VCaP (cell line): ENCODE results near the gene LRRC4.

Source experiments
- H3K27ac ChIP-seq: fragments of 450-650 bp; 2 replicates; pipeline ENCODE4 v1.5.1; 2017
- TF ChIP-seq, protein P1 (sequence below): fragments of 450-650 bp; conservative IDR thresholded peaks from 2 replicates; pipeline ENCODE4 v1.5.1; 2017; ENCODE audit warnings: mild to moderate bottlenecking, moderate library complexity

LRRC4 gene

DNA sequence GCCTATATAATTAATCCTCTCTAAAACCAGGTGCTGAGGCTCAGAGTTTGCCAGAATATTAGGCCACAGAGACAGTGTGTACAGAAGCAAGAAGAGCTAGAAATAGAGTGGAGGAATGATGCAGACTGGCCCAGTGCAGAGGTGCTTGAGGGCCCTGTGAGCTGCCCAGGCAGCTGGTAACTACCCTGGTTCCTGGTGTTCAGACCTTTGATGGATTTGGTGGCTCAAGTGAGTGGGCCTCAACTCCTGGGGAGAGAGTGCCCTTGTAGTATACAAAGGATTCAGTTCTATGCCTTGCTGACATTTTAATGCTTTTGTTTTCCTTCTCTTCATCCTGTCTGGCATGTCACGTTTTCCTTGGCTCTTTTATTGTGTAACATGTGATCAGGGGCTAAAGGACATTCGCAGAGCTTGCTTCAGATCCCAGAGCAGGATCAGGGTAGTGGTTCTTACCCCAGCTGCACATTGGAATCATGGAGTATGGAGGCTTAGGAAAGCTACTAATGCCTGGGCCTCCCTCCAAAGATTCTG lies 20.0 kb downstream of the LRRC4 start:
- TF ChIP-seq, protein P1, sequence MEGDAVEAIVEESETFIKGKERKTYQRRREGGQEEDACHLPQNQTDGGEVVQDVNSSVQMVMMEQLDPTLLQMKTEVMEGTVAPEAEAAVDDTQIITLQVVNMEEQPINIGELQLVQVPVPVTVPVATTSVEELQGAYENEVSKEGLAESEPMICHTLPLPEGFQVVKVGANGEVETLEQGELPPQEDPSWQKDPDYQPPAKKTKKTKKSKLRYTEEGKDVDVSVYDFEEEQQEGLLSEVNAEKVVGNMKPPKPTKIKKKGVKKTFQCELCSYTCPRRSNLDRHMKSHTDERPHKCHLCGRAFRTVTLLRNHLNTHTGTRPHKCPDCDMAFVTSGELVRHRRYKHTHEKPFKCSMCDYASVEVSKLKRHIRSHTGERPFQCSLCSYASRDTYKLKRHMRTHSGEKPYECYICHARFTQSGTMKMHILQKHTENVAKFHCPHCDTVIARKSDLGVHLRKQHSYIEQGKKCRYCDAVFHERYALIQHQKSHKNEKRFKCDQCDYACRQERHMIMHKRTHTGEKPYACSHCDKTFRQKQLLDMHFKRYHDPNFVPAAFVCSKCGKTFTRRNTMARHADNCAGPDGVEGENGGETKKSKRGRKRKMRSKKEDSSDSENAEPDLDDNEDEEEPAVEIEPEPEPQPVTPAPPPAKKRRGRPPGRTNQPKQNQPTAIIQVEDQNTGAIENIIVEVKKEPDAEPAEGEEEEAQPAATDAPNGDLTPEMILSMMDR: no peak
- H3K27ac ChIP-seq: peak overlapping the region; percentile 26

DNA sequence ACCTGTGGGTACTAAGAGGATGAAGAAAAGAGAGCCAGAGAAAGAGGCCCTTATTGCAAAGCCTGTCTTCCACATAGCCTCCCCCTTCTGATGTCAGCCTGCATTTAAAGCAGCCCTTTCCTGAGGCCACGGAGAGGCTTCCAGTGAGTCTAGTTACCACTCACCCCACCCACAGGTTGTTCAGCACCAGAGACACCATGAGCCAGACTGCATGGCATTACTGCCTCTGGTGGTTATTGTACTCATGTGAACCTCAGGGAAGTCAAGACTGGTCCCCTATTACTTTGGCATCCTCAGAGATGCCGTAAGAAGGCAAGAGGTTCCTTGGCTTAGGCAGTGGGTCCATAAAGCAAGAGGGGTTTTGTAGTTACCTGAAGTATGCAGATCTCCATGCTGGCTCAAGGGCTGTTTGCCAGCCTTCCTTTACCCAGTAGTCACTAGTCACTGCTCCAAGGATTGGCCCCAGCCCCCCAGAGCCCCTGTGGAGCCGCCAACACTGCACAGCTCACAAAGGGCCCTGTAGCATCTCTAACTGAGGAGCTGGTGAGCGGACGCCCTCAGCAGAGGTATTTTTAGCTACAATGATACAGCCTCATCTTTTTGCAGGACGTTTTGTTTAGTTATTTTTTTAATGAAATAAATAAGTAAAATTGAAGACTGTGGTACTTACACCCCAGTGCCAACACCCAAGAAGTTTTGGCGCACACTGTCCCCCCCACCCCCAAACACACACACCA lies 20.7 kb downstream of the LRRC4 start:
- TF ChIP-seq, protein P1: no peak
- peak overlapping the region; percentile 26 for H3K27ac ChIP-seq

DNA sequence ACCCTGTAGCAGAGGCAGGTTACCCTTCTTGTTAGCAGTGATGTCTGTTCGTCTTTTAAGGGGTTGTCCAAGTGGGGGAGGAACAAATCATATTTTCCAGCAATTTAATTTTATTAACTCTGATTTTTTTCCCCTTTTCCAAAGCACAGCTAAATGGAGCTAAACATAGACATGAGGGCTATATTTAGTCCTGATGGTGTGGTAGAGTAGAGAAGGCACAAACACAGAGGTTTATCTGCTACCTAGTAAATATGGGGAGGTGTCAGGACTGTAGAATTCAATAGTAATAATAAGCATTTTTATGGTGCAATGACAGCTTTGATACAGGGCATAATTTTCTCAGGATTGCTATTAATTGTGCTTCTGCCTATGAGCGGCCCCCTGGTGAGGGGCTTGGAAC lies 22.5 kb downstream of the LRRC4 start:
- H3K27ac ChIP-seq: no peak overlapping the region
- TF ChIP-seq, protein P1: no peak

DNA sequence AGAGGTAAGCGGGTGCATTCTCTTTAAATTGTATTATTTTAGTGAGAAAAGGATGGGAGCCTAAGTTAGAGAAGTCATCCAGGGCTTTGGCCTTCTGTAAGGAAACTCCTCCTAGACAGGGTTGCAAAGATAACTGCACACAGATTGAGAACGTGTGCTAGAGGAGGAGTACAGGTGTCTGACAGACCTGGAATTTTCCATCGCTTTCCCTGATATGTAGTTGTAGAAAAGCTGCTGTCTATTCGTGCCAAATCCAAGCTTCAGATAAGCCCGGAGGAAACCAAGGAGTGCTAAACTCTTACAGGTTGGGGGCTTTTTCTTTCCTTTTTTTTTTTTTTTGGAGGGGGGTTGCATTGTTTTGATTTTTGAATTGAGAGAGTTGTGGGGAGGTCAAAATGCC lies 23.1 kb downstream of the LRRC4 start:
- H3K27ac ChIP-seq: no peak overlapping the region
- TF ChIP-seq, protein P1: no peak

DNA sequence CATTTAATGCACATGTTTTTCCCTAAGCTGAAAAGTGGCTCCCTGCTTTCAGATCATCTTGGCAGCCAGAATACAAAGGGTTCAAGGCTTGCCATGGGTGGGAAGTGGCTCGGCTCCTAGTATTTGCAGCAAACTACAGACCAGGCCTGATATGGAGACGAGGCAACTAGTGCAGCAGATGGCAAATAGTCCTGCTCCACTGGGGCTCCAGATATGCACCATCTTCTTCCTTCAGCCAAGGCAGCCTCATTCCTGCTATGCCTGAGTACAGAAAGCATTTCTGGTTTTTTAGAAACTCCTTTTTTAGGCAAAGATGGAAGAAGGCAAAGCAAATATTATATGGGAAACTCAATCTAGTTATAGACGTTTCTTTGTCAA lies 23.9 kb downstream of the LRRC4 start:
- no peak overlapping the region for H3K27ac ChIP-seq
- TF ChIP-seq, protein P1: no peak

DNA sequence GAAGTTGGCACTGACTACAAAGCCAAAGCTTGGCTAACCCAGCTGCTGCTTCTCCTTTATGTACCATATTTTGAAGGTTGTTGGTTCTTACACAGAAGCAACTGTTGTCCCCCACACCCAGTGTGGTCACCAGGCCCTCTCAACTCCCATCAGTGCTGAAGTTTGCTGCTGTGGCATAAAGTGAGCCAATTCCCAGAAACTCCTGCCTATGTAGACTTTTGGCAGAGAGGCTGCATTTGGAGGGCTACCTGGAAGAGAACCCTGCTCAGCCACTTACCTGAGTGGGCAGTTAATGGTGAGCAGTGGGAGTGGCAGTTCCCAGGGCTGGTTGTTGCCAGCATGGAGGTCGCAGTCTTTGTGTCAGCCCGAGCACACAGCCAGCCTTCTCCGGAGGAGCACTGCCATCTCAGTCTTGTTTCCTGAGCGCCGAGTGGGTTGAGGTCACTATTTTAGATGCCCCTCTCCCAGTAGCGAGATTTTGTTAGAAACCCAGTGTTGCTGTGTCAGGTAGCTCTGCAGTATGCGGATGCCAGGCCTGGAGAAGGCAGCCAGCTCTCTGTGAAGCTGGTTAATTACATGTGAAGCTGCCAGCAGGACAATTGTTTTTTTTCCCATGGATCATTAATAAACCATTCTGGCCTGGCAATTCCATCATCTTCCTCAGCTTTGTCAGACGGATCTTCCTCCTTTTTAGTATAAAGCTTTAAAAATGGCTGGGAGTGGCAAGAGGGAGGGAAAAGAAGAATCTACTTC lies 24.5 kb downstream of the LRRC4 start:
- no peak overlapping the region for H3K27ac ChIP-seq
- TF ChIP-seq, protein P1: no peak

DNA sequence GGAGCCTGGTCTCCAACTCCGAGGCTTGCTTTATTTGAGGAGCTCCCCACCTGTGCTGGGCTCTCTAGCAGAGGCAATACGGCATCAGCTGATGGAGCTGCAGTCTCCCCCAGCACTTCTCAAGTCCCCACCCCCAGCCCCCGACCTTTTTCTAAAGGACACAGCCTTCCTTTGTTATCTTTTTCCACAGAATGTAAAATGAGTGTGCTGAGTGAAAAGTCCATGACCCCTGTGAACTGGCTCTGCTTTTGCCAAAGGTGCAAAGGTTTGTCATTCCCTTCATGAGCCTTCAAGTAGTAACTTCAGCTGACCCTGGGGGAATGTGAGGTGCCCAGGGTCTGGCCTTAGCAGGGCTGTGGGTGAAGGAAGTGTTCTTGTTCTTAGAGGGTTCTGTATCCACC lies 25.5 kb downstream of the LRRC4 start:
- TF ChIP-seq, protein P1: no peak
- no peak overlapping the region for H3K27ac ChIP-seq
